DMS 273 treated with DMSO at 0.1 percent for 48 hours (cell line): ENCODE results near the gene OR56A4.

ENCODE experiments used
- DNase-seq: peaks from one replicate; lab custom pipeline; 2025; lab: John Stamatoyannopoulos, UW

Gene OR56A4

GRCh38 chr11:6006846-6007245 lies at the start of gene OR56A4:
Gene OR56A4, minus strand, starts transcription at chr11:6006946. Its CDS starts 3,954 bp downstream, at chr11:6002992.
- DNase-seq = no peak

GRCh38 chr11:6055569-6055968 lies 48.8 kb upstream of the OR56A4 start:
- no peak for DNase-seq

- DNase-seq = no peak
Measured at GRCh38 chr11:6052374-6052773, 45.6 kb upstream of the OR56A4 start.

- DNase-seq = no peak
Measured at GRCh38 chr11:6040874-6041273, 34.1 kb upstream of the OR56A4 start.

- no peak for DNase-seq
Measured at GRCh38 chr11:6030708-6031405, 24.1 kb upstream of the OR56A4 start, which contains the start of gene OR56A1. Gene OR56A1, minus strand, starts transcription at chr11:6030758. Its CDS starts 3,066 bp downstream, at chr11:6027692.

- DNase-seq = no peak
Measured at GRCh38 chr11:6027501-6027900, 20.8 kb upstream of the OR56A4 start.

- DNase-seq = no peak
Measured at GRCh38 chr11:6025056-6025455, 18.3 kb upstream of the OR56A4 start.

- no peak for DNase-seq
Measured at GRCh38 chr11:6022956-6023355, 16.2 kb upstream of the OR56A4 start.

- DNase-seq = no peak
Measured at GRCh38 chr11:6013042-6013441, 6.3 kb upstream of the OR56A4 start.

GRCh38 chr11:6012035-6012668 lies 5.4 kb upstream of the OR56A4 start:
- no peak for DNase-seq

- no peak for DNase-seq
Measured at GRCh38 chr11:6006395-6006794, 351 bp downstream of the OR56A4 start.

GRCh38 chr11:6002202-6002699 lies 4.5 kb downstream of the OR56A4 start:
- DNase-seq = no peak

GRCh38 chr11:5994791-5995190 lies 12.0 kb downstream of the OR56A4 start:
- DNase-seq = no peak

GRCh38 chr11:5992604-5993251 lies 14.0 kb downstream of the OR56A4 start:
- DNase-seq = no peak

- no peak for DNase-seq
Measured at GRCh38 chr11:5992150-5992549, 14.6 kb downstream of the OR56A4 start.

- DNase-seq = no peak
Measured at GRCh38 chr11:5989203-5989602, 17.5 kb downstream of the OR56A4 start.

- DNase-seq = no peak
Measured at GRCh38 chr11:5986885-5987284, 19.9 kb downstream of the OR56A4 start, which contains the start of gene OR52L1. Gene OR52L1, minus strand, starts transcription at chr11:5986985. Its CDS starts 55 bp downstream, at chr11:5986930.

GRCh38 chr11:5983443-5983842 lies 23.3 kb downstream of the OR56A4 start:
- no peak for DNase-seq

GRCh38 chr11:5973530-5973929 lies 33.2 kb downstream of the OR56A4 start:
- DNase-seq = no peak

GRCh38 chr11:5968394-5968793 lies 38.4 kb downstream of the OR56A4 start, which contains the start of gene OR56A5:
Gene OR56A5, minus strand, starts transcription at chr11:5968494. Its CDS starts 0 bp downstream, at chr11:5968494.
- DNase-seq = no peak

GRCh38 chr11:5967708-5968107 lies 39.0 kb downstream of the OR56A4 start:
- DNase-seq = no peak

GRCh38 chr11:5966958-5967357 lies 39.8 kb downstream of the OR56A4 start:
- DNase-seq = no peak
